Activated CD4-positive, alpha-beta T cell treated with anti-CD3 and anti-CD28 coated beads, Interleukin-2, Interleukin-6, amounts not matched to agents 100 ng/mL and 50 ng/mL, durations not matched to agents 16 hours and 8 hours (primary cell): ENCODE results near the gene HBB.
"Not testable (repeated sequence)": the region's sequence is repeated elsewhere in the genome, so short reads cannot be mapped to it uniquely, and the experiment has no call there.

Experiments
- DNase-seq: peaks from one replicate; pipeline ENCODE4 v3.0.0-alpha.2; 2020

Gene HBB

GRCh38 chr11:5226732-5227310, at the start of gene HBB:
Gene HBB (minus strand): TSS chr11:5227071. CDS start chr11:5227021, 50 bp downstream.
- DNase-seq, result no peak

- DNase-seq, result no peak
These were observed 48.7 kb upstream of the HBB start for GRCh38 chr11:5275369-5276110.

- DNase-seq, result no peak
These were observed 47.5 kb upstream of the HBB start for GRCh38 chr11:5274395-5274794.

GRCh38 chr11:5272395-5273017, 45.6 kb upstream of the HBB start:
- DNase-seq, result no peak

GRCh38 chr11:5269715-5270147, 42.9 kb upstream of the HBB start, which contains the start of gene HBE1:
Gene HBE1 (minus strand): TSS chr11:5269945. CDS start chr11:5269890, 55 bp downstream.
- no peak for DNase-seq

GRCh38 chr11:5267033-5267563, 40.2 kb upstream of the HBB start:
- no peak for DNase-seq

GRCh38 chr11:5266609-5267008, 39.7 kb upstream of the HBB start:
- DNase-seq, result no peak

- no peak for DNase-seq
These were observed 39.0 kb upstream of the HBB start for GRCh38 chr11:5265832-5266231.

- DNase-seq, result no peak
These were observed 31.8 kb upstream of the HBB start for GRCh38 chr11:5258543-5259262.

GRCh38 chr11:5257296-5257695, 30.4 kb upstream of the HBB start:
- DNase-seq, result no peak

GRCh38 chr11:5254646-5255413, 28.0 kb upstream of the HBB start, which contains the start of gene HBG2:
Gene HBG2 (minus strand): TSS chr11:5254781. CDS start chr11:5254728, 53 bp downstream.
- DNase-seq, result not testable (repeated sequence)

GRCh38 chr11:5254023-5254422, 27.2 kb upstream of the HBB start:
- DNase-seq, result not testable (repeated sequence)

- DNase-seq, result not testable (repeated sequence)
These were observed 26.6 kb upstream of the HBB start for GRCh38 chr11:5253440-5253839.

GRCh38 chr11:5252919-5253265, 26.0 kb upstream of the HBB start:
- no peak for DNase-seq

GRCh38 chr11:5252192-5252918, 25.5 kb upstream of the HBB start:
- DNase-seq, result no peak

GRCh38 chr11:5251746-5252145, 24.9 kb upstream of the HBB start:
- no peak for DNase-seq

- no peak for DNase-seq
These were observed 23.8 kb upstream of the HBB start for GRCh38 chr11:5250543-5251204.

GRCh38 chr11:5249807-5250396, 23.0 kb upstream of the HBB start, which contains the start of gene HBG1:
Gene HBG1 (minus strand): TSS chr11:5249857. CDS start chr11:5249804, 53 bp downstream.
- DNase-seq, result not testable (repeated sequence)

- not testable (repeated sequence) for DNase-seq
These were observed 21.6 kb upstream of the HBB start for GRCh38 chr11:5248498-5248897.

- DNase-seq, result no peak
These were observed 20.8 kb upstream of the HBB start for GRCh38 chr11:5247472-5248192.
